ENCODE results near the gene CD7. TPM values are rescaled to one million over a fixed set of nuclear protein-coding genes. Genes with fewer than 3 reads are reported as not detected.

Gene CD7
- total RNA-seq, 1 experiment from 2014 or later: 0.77 TPM

DNA sequence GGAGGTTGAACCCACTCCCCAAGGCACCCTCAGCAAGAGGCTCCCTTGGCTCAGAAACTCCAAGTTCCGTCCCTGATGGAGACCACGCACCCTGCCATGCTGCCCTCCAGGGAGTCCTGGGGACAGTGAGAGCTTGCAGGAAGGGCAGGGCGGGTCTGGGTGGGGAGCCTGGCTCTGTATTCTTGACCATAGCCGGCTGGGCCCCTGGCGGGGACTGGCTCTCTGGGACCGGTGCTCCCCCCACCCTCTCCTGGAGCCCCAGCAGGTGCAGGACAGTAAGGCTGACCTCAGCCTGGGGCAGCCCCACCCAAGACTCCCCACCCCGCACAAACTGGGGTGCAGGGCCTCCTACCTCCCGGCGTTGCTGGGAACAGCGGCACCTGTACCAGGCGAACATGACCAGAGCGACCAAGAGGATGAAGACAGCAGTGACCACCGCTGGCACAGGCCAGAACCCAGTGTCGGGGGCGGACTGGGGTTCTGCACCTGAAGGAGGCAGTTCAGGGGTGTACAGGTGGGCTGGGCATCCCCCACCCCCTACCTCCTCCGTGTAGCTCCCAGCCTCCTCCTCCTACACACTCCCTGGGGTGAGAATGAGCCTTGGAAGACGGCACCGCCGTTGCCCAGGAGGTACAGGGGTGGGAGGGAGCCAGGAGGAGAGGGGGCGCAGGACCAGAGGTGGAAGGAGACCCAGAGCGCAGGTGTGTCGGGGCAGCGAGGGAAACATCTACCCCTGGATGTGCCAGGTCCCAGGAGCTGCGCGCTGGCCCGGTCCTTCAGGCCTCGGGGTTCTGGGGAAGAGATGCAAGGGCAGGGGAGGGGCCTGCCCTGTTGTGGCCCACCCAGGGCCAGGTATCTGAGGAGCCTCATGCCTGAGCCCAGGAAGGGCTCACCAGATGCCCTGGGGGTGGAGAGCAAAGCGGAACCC lies 5.4 kb upstream of the CD7 start:
- no peaks in the 10 kb centered on the region for H3K36me3 ChIP-seq (ENCODE audit: control insufficient read depth, insufficient read depth, low read length)
- H3K27me3 ChIP-seq (ENCODE audit: control insufficient read depth, insufficient read depth, low read length): no peaks in the 10 kb centered on the region
- intact Hi-C loops (cut with micrococcal nuclease; ENCODE audit: unreplicated experiment) (loop anchor here (5.0 kb wide), 1 partner anchor 80 kb away; no protein-coding TSS in a partner anchor), in situ Hi-C loops (cut with HindIII; ENCODE audit: low pct_unique_long_range_greater_than_20kb, low sequenced_read_pairs) (no loop called here)
- CTCF ChIA-PET: interaction anchor here (0.6 kb wide), 3 partner anchors 9 to 72 kb away, joined by 3 to 15 read pairs (median 3); no protein-coding TSS in a partner anchor
- POLR2A ChIA-PET: no interaction called here
- no peak overlapping the region for H3K27ac ChIP-seq (ENCODE audit: low read length)
- H3K4me3 ChIP-seq (ENCODE audit: low read depth in 2 of 2, low read length in 2 of 2): no peak overlapping the region
- peak; percentile 57 for ATAC-seq
- no peak for DNase-seq (ENCODE audit: low read depth, low spot score)
- no TSS peak for BruUV-seq (replicated peaks)
- TF ChIP-seq, protein P1, sequence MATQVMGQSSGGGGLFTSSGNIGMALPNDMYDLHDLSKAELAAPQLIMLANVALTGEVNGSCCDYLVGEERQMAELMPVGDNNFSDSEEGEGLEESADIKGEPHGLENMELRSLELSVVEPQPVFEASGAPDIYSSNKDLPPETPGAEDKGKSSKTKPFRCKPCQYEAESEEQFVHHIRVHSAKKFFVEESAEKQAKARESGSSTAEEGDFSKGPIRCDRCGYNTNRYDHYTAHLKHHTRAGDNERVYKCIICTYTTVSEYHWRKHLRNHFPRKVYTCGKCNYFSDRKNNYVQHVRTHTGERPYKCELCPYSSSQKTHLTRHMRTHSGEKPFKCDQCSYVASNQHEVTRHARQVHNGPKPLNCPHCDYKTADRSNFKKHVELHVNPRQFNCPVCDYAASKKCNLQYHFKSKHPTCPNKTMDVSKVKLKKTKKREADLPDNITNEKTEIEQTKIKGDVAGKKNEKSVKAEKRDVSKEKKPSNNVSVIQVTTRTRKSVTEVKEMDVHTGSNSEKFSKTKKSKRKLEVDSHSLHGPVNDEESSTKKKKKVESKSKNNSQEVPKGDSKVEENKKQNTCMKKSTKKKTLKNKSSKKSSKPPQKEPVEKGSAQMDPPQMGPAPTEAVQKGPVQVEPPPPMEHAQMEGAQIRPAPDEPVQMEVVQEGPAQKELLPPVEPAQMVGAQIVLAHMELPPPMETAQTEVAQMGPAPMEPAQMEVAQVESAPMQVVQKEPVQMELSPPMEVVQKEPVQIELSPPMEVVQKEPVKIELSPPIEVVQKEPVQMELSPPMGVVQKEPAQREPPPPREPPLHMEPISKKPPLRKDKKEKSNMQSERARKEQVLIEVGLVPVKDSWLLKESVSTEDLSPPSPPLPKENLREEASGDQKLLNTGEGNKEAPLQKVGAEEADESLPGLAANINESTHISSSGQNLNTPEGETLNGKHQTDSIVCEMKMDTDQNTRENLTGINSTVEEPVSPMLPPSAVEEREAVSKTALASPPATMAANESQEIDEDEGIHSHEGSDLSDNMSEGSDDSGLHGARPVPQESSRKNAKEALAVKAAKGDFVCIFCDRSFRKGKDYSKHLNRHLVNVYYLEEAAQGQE (IDR thresholded peaks at IDR 0.05; ENCODE audit: insufficient read depth in 1 of 2, low read depth in 2 of 2, low read length in 1 of 2): no peak
- TF ChIP-seq, protein P2, sequence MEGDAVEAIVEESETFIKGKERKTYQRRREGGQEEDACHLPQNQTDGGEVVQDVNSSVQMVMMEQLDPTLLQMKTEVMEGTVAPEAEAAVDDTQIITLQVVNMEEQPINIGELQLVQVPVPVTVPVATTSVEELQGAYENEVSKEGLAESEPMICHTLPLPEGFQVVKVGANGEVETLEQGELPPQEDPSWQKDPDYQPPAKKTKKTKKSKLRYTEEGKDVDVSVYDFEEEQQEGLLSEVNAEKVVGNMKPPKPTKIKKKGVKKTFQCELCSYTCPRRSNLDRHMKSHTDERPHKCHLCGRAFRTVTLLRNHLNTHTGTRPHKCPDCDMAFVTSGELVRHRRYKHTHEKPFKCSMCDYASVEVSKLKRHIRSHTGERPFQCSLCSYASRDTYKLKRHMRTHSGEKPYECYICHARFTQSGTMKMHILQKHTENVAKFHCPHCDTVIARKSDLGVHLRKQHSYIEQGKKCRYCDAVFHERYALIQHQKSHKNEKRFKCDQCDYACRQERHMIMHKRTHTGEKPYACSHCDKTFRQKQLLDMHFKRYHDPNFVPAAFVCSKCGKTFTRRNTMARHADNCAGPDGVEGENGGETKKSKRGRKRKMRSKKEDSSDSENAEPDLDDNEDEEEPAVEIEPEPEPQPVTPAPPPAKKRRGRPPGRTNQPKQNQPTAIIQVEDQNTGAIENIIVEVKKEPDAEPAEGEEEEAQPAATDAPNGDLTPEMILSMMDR (IDR thresholded peaks at IDR 0.05): no peak
- TF ChIP-seq TCF7L2 (IDR thresholded peaks at IDR 0.05; ENCODE audit: low read depth, low read length) (no peak), SIN3A (IDR thresholded peaks at IDR 0.05; ENCODE audit: borderline replicate concordance, insufficient read depth, low read depth, low read length) (no peak), POLR2AphosphoS5 (IDR thresholded peaks at IDR 0.05; ENCODE audit: low read depth, low read length) (no peak)
- peaks cover 21% of the 10 kb centered on the region for H3K4me1 ChIP-seq (ENCODE audit: control insufficient read depth, insufficient read depth, low read length)
- no peaks in the 10 kb centered on the region for H3K9me3 ChIP-seq (ENCODE audit: control insufficient read depth, insufficient read depth, low read depth, low read length)

DNA sequence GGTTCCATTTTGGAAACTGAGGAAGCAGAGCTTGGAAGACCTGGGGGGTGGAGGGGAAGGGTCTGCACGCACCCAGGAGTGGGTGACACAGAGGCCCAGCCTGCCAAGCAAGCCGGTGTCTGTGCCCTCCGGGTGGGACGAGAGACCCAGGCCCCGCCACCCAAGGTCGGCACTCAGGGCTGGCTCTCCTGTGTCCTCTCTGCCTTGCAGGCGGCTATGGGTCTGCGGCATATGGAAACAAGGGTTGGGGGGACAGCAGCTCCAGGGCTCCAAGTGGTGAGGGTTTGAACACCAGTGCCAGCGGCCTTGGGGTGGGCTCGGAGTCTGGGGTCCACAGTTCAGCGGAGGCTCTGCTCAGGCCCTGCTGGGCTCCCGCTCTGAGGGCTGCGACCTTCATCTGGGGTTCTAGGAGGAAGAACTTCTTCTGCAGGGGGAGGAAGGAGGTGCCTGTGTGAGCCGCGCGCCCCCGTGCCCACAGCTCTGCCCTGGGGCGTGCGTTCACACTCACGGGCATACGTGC lies 4.6 kb upstream of the CD7 start:
- ChIA-PET POLR2A (no interaction called here), CTCF (interaction anchor here (0.6 to 1.0 kb wide), 2 partner anchors 8 to 22 kb away, joined by 3 read pairs; no protein-coding TSS in a partner anchor)
- no TSS peak for BruUV-seq (replicated peaks)
- intact Hi-C loops (cut with micrococcal nuclease; ENCODE audit: unreplicated experiment) (loop anchor here (5.0 kb wide), 1 partner anchor 80 kb away; no protein-coding TSS in a partner anchor), in situ Hi-C loops (cut with HindIII; ENCODE audit: low pct_unique_long_range_greater_than_20kb, low sequenced_read_pairs) (no loop called here)
- Histone ChIP-seq H3K4me3 (ENCODE audit: low read depth in 2 of 2, low read length in 2 of 2) (no peak overlapping the region), H3K27me3 (ENCODE audit: control insufficient read depth, insufficient read depth, low read length) (no peaks in the 10 kb centered on the region), H3K4me1 (ENCODE audit: control insufficient read depth, insufficient read depth, low read length) (peaks cover 21% of the 10 kb centered on the region), H3K9me3 (ENCODE audit: control insufficient read depth, insufficient read depth, low read depth, low read length) (no peaks in the 10 kb centered on the region), H3K27ac (ENCODE audit: low read length) (no peak overlapping the region), H3K36me3 (ENCODE audit: control insufficient read depth, insufficient read depth, low read length) (no peaks in the 10 kb centered on the region)
- TF ChIP-seq TCF7L2 (IDR thresholded peaks at IDR 0.05; ENCODE audit: low read depth, low read length): no peak
- TF ChIP-seq, protein P2 (IDR thresholded peaks at IDR 0.05): no peak
- no peak for TF ChIP-seq SIN3A (IDR thresholded peaks at IDR 0.05; ENCODE audit: borderline replicate concordance, insufficient read depth, low read depth, low read length)
- TF ChIP-seq, protein P1 (IDR thresholded peaks at IDR 0.05; ENCODE audit: insufficient read depth in 1 of 2, low read depth in 2 of 2, low read length in 1 of 2): no peak
- no peak for TF ChIP-seq POLR2AphosphoS5 (IDR thresholded peaks at IDR 0.05; ENCODE audit: low read depth, low read length)
- no peak for DNase-seq (ENCODE audit: low read depth, low spot score)
- peak; percentile 59 for ATAC-seq

Measured in Panc1 (cell line).